Heart left ventricle (tissue), 13 donors: ENCODE data around the gene ZNF45.

Source experiments
- CTCF ChIP-seq, 12 donors: fragments of 200-600 bp; sonication (generic) in 4 of 12; IDR thresholded peaks; one replicate each; pipeline versions ENCODE4 v1.5.0 to v1.8.0; 2018 to 2022; ENCODE audit warnings: antibody characterized with exemption in 12 of 12, mild to moderate bottlenecking in 5 of 12
- POLR2A ChIP-seq, 2 donors: fragments of 450-650 bp; IDR thresholded peaks; one replicate each; pipeline ENCODE4 v1.6.1; 2017; ENCODE audit warnings: antibody characterized with exemption in 2 of 2, mild to moderate bottlenecking in 2 of 2, moderate library complexity in 2 of 2
- donor health status: ischemic (EF 13 %, LVEDD 7.1; RV severe dilation, severe dysfunction).
- donor health status: DM: no; HTN: yes; CAD: no.
- donor health status: DM: no; HTN: no; CAD: no.
- donor health status: ischemic (EF 25% LVEDD 6.9; RV normal size, moderate dysfunction).
- donor health status: ischemic (EF 25% LVEDD 5.7; RV mildly dilated, moderate dysfunction).
- donor health status: ischemic (EF 35%, LVEDD 5.7; RV mildly dilated, moderate dysfunction).
- donor health status: nonischemic (EF 11% LVEDD 7.7; RV severe dilation, severe dysfunction).
- donor health status: DM: yes; HTN: yes; CAD: no.
- donor health status: PGD.
- donor health status: ischemic (EF 29% LVEDD 5.4; RV normal size, mild dysfunction).
- donor health status: nonischemic (EF 23%, LVEDD 6.1; RV moderate dilation, normal function).

GRCh38 chr19:43880483-43880882, 54.6 kb downstream of the ZNF45 start:
- TF ChIP-seq CTCF (IDR thresholded peaks at IDR 0.05) (no peak), POLR2A (IDR thresholded peaks at IDR 0.05) (no peak)
